Keratinocyte (primary cell): ENCODE measurements around the gene SERINC5. TPM values are rescaled to one million over a fixed set of nuclear protein-coding genes. Genes with fewer than 3 reads are reported as not detected.
"Not testable (repeated sequence)": the region's sequence is repeated elsewhere in the genome, so short reads cannot be mapped to it uniquely, and the experiment has no call there.

Source experiments
- DNase-seq: peaks from one replicate; pipeline ENCODE4 v3.0.0-alpha.2; 2011; ENCODE audit warnings: low read depth, missing footprints, low spot score
- FAIRE-seq: peaks from 2 replicates; lab custom pipeline; 2011; peaks lifted over from hg19 to GRCh38; lab: Jason Lieb, UNC
- H2AFZ ChIP-seq: 2 replicates; pipeline ENCODE4 v1.6.0; 2012; ENCODE audit warnings: low read length, control low read depth, inconsistent platforms; ENCODE audit not compliant: control insufficient read depth
- H3K27ac ChIP-seq: 2 replicates; pipeline ENCODE4 v1.5.1; 2011; ENCODE audit warnings: low read length; ENCODE audit not compliant: control insufficient read depth, insufficient read depth
- H3K27me3 ChIP-seq: 3 replicates; pipeline ENCODE4 v1.6.0; 2011; ENCODE audit warnings: low read length; ENCODE audit not compliant: control insufficient read depth, insufficient read depth; ENCODE audit errors: extremely low read depth
- H3K36me3 ChIP-seq, 2 experiments: 2 replicates in 1 of 2; 3 replicates in 1 of 2; pipeline ENCODE4 v1.5.1; 2011; ENCODE audit warnings: low read length in 2 of 2, mild to moderate bottlenecking in 1 of 2; ENCODE audit not compliant: control insufficient read depth in 2 of 2, insufficient read depth in 2 of 2; ENCODE audit errors: extremely low read depth in 1 of 2
- H3K4me1 ChIP-seq: 3 replicates; pipeline ENCODE4 v1.5.1; 2011; ENCODE audit warnings: low read length; ENCODE audit not compliant: control insufficient read depth, insufficient read depth; ENCODE audit errors: extremely low read depth
- H3K4me2 ChIP-seq: 3 replicates; pipeline ENCODE4 v1.6.0; 2011; ENCODE audit warnings: low read depth, low read length; ENCODE audit not compliant: control insufficient read depth, insufficient read depth; ENCODE audit errors: extremely low read depth
- H3K4me3 ChIP-seq, 3 experiments: fragments of 200-600 bp in 1 of 3; sonication (generic) in 1 of 3; 2 replicates in 2 of 3; 3 replicates in 1 of 3; pipeline ENCODE4 v1.5.1; 2011 to 2016; ENCODE audit warnings: low read length in 3 of 3, mild to moderate bottlenecking in 3 of 3, control low read depth in 2 of 3, inconsistent platforms in 1 of 3, low read depth in 1 of 3, mixed read lengths in 1 of 3, mixed run types in 1 of 3, moderate library complexity in 1 of 3; ENCODE audit not compliant: control insufficient read depth in 2 of 3, insufficient read depth in 2 of 3; ENCODE audit errors: extremely low read depth in 1 of 3
- H3K79me2 ChIP-seq: 2 replicates; pipeline ENCODE4 v1.6.0; 2012; ENCODE audit warnings: low read length; ENCODE audit not compliant: control insufficient read depth, insufficient read depth
- H3K9ac ChIP-seq: 3 replicates; pipeline ENCODE4 v1.6.0; 2011; ENCODE audit warnings: low read length; ENCODE audit not compliant: control insufficient read depth, insufficient read depth; ENCODE audit errors: extremely low read depth
- H3K9me1 ChIP-seq: 3 replicates; pipeline ENCODE4 v1.6.0; 2011; ENCODE audit warnings: low read length; ENCODE audit not compliant: control insufficient read depth, insufficient read depth; ENCODE audit errors: extremely low read depth
- H3K9me3 ChIP-seq: 2 replicates; pipeline ENCODE4 v1.5.1; 2012; ENCODE audit warnings: low read depth, low read length; ENCODE audit not compliant: control insufficient read depth
- H4K20me1 ChIP-seq: 3 replicates; pipeline ENCODE4 v1.6.0; 2011; ENCODE audit warnings: low read length; ENCODE audit not compliant: control insufficient read depth, insufficient read depth; ENCODE audit errors: extremely low read depth
- CTCF ChIP-seq, 3 experiments: IDR thresholded peaks in 1 of 3; conservative IDR thresholded peaks in 1 of 3; optimal IDR thresholded peaks in 1 of 3; 2 replicates in 2 of 3; 3 replicates in 1 of 3; pipeline versions ENCODE3 to v1.5.1; 2011; ENCODE audit warnings: low read length in 3 of 3, mild to moderate bottlenecking in 3 of 3, moderate library complexity in 2 of 3, control low read depth in 1 of 3, inconsistent platforms in 1 of 3; ENCODE audit not compliant: insufficient read depth in 2 of 3; ENCODE audit errors: extremely low read depth in 1 of 3
- EZH2 ChIP-seq: IDR thresholded peaks from one replicate; pipeline ENCODE4 v1.6.1; 2012; ENCODE audit warnings: inconsistent platforms, mild to moderate bottlenecking, low read length, moderate library complexity
- dilution Hi-C: fragments of 300-500 bp; cut with MboI; formaldehyde crosslinking; loops from one replicate; pipeline ENCODE4 v1.7.0; 2020; ENCODE audit warnings: low sequenced_read_pairs; ENCODE audit not compliant: extremely low pct_ligation_motif_present
- polyA plus RNA-seq, 5 experiments: library from polyadenylated mRNA; depleted of rRNA in 3 of 5; stranded (reverse) in 3 of 5; stranded (forward) in 1 of 5; unstranded in 1 of 5; fragments of >200 nt; gene quantifications; 1 replicate in 1 of 5; 2 replicates in 3 of 5; 3 replicates in 1 of 5; pipeline versions ENCODE4 v1.2.1 to v1.2.3, GENCODE V29; 2011 to 2012; ENCODE audit warnings: missing spikeins in 2 of 5, low read depth in 1 of 5, low replicate concordance in 1 of 5

Gene SERINC5
- polyA plus RNA-seq, 1 donor (not counting 4 experiments of a cell fraction or from before 2014, with no cell fraction given) = 20.0 TPM

- H3K9ac ChIP-seq, H3K9me3 ChIP-seq, H3K4me2 ChIP-seq, H3K79me2 ChIP-seq, dilution Hi-C loops, FAIRE-seq, H3K27ac ChIP-seq, H3K4me1 ChIP-seq, H3K36me3 ChIP-seq, H2AFZ ChIP-seq, DNase-seq, H3K4me3 ChIP-seq, H4K20me1 ChIP-seq, H3K9me1 ChIP-seq, H3K27me3 ChIP-seq: not testable (repeated sequence)
Measured at GRCh38 chr5:80300796-80301195, 44.9 kb upstream of the SERINC5 start.

- FAIRE-seq = no peak
- no peaks in the 10 kb centered on the region for H3K79me2 ChIP-seq
- dilution Hi-C loops = no loop called here
- H3K27ac ChIP-seq = no peak overlapping the region
- H3K4me2 ChIP-seq = no peak overlapping the region
- no peaks in the 10 kb centered on the region for H3K9me1 ChIP-seq
- no peaks in the 10 kb centered on the region for H3K27me3 ChIP-seq
- DNase-seq = no peak
- H3K36me3 ChIP-seq = no peaks in the 10 kb centered on the region
- no peaks in the 10 kb centered on the region for H4K20me1 ChIP-seq
- TF ChIP-seq EZH2 (no peak), CTCF (optimal IDR thresholded peaks at IDR 0.05 in 1 of 3, IDR thresholded peaks at IDR 0.05 in 1 of 3, conservative IDR thresholded peaks at IDR 0.05 in 1 of 3; ENCODE audit: extremely low read depth in 1 of 3, insufficient read depth in 2 of 3, low read length in 3 of 3) (no peak)
- H2AFZ ChIP-seq = no peak overlapping the region
- H3K4me1 ChIP-seq = no peaks in the 10 kb centered on the region
- H3K4me3 ChIP-seq = no peak overlapping the region
- no peak overlapping the region for H3K9ac ChIP-seq
- no peaks in the 10 kb centered on the region for H3K9me3 ChIP-seq
Measured at GRCh38 chr5:80300125-80300524, 44.3 kb upstream of the SERINC5 start.

- Histone ChIP-seq H3K27ac (no peak overlapping the region), H2AFZ (no peak overlapping the region), H3K4me2 (no peak overlapping the region), H3K9me1 (no peaks in the 10 kb centered on the region), H3K9me3 (no peaks in the 10 kb centered on the region), H3K36me3 (no peaks in the 10 kb centered on the region), H3K9ac (no peak overlapping the region), H3K79me2 (no peaks in the 10 kb centered on the region), H3K4me1 (no peaks in the 10 kb centered on the region), H4K20me1 (no peaks in the 10 kb centered on the region), H3K4me3 (no peak overlapping the region), H3K27me3 (no peaks in the 10 kb centered on the region)
- DNase-seq = no peak
- FAIRE-seq = no peak
- no peak for TF ChIP-seq EZH2
- no peak for TF ChIP-seq CTCF (optimal IDR thresholded peaks at IDR 0.05 in 1 of 3, IDR thresholded peaks at IDR 0.05 in 1 of 3, conservative IDR thresholded peaks at IDR 0.05 in 1 of 3; ENCODE audit: extremely low read depth in 1 of 3, insufficient read depth in 2 of 3, low read length in 3 of 3)
- dilution Hi-C loops = no loop called here
Measured at GRCh38 chr5:80299601-80300000, 43.8 kb upstream of the SERINC5 start.
